ENCODE results near the gene ZBED5.

Gene ZBED5

DNA sequence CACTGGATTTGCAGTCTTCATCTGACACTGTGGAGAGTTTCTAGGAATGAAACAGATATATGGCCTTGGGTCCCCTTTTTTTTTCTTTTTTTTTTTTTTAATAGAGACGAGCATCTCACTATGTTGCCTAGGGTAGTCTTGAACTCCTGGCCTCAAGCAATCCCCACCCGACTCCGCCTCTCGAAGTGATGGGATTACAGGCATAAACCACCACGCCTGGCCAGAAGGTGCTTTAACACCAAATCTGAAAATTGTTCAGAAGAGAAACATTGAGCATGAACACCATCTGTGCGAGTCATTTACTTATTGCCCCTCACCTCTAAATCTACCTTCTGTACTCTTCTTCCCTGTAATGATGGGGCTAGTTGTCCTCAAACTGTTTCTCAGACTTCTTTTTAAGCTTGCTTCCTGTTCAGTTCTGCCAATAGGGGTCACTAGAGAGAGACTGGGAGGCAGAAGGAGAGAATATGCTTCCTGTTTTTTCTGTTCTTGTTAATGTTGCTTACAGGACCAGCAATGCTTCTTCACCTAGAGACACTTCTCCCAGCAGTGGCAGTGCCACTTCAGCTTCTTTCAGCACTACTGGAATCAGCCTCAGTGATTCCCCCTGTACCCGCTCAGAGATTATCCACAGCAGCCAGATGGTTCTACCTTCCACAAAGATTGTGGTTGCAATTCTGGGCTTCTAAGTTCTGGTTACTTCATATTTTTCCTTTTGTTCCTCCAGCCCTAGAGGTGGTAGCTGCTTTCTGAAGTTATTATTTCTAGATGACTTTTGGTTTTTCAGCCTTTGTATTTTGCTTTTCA is 20.8 kb upstream of the ZBED5 start:
- FAIRE-seq (no peak), DNase-seq (ENCODE audit: low spot score) (peak; percentile 45)

DNA sequence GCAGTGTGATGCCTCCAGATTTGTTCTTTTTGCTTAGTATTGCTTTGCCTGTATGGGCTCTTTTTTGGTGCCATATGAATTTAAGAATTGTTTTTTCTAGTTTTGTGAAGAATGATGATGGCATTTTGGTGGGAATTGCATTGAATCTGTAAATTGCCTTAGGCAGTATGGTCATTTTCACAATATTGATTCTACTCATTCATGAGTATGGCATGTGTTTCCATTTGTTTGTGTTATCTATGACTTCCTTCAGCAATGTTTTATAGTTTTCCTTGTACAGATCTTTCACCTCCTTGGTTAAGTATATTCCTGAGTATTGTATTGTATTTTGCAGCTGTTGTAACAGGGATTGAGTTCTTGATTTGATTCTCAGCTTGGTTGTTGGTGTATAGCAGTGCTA is 18.3 kb upstream of the ZBED5 start:
- FAIRE-seq (no peak), DNase-seq (ENCODE audit: low spot score) (no peak)

DNA sequence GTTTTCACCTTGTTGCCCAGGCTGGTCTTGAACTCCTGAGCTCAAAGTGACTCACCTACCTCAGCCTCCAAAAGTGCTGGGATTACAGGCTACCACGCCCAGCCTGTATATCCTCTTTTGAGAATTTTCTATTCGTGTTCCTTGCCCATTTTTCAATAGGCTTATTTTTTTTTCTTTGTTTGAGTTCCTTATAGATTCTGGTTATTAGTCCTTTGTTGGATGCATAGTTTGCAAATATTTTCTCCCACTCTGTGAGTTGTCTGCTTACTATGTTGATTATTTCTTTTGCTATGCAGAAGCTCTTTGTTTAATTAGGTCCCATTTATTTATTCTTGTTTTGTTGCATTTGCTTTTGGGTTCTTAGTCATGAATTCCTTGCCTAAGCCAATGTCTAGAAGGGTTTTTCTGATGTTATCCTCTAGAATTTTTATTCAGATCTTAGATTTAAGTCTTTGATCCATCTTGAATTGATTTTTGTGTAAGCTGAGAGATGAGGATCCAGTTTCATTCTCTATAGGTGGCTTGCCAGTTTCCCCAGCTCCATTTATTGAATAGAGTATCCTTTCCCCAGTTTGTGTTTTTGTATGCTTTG is 17.7 kb upstream of the ZBED5 start:
- no peak for FAIRE-seq
- no peak for DNase-seq (ENCODE audit: low spot score)

DNA sequence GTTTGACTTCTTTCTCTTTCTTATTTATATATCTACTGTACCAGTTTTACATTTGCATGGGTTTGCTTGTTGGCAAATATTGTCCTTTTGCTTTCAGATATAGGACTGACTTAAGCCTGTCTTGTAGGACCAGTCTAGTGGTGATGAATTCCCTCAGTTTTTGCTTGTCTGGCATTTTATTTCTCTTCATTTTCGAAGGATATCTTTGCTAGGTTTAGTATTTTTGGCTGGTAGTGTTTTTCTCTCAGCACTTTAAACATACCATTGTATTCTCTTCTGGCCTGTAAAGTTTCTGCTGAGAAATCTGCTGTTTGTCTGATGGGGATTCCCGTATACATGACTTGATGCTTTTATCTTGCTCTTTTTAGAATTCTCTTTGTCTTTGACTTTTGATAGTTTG is 14.2 kb upstream of the ZBED5 start:
- FAIRE-seq = no peak

GRCh38 chr11:10868352-10868751 is 10.5 kb upstream of the ZBED5 start:
- DNase-seq (ENCODE audit: low spot score) = no peak
- FAIRE-seq = no peak

More for the DNA sequence above, 14.2 kb upstream of the ZBED5 start:
- no peak for DNase-seq (ENCODE audit: low spot score)

DNA sequence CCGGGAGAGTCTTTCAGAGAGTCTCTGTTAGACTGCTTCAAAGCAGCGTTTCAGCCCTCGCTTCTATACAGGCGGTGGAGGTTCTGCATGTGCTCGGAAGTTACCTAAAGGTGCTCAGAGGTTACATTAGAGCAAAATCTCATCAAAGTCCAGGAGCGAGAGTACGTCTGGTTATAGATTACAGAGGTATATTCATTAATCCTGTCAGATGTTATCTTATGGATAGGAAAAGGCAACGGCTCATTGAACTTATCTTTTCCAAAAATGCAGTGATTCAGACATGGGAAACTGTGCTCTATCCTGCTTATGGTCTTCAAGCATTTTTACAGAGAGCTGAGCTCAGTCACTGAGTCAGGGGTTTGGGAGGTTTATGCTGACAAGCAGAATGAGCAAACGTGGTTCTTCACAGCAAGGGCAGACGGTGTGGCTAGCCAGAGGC is 9.1 kb upstream of the ZBED5 start:
- no peak for FAIRE-seq
- DNase-seq (ENCODE audit: low spot score) = no peak

DNA sequence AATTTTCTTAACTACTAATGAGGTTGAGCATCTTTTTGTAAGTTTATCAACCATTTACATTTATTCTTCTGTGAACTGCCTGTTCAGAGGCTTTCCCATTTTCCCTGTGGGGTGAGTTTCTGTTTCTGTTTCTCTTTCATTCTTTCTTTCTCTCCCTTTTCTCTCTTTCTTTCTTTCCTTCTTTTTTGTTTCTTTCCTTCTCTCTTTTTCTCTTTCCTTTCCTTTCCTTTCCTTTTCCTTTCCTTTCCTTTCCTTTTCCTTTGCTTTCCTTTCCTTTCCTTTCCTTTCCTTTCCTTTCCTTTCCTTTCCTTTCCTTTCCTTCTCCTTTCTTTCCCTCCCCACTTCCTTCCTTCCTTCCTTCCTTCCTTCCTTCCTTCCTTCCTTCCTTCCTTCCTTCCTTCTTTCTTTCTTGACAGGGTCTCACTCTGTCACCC is 8.0 kb upstream of the ZBED5 start:
- FAIRE-seq = no peak
- no peak for DNase-seq (ENCODE audit: low spot score)

GRCh38 chr11:10864688-10865087 is 6.8 kb upstream of the ZBED5 start:
- FAIRE-seq (no peak), DNase-seq (ENCODE audit: low spot score) (no peak)

GRCh38 chr11:10862446-10862845 is 4.6 kb upstream of the ZBED5 start:
- DNase-seq (ENCODE audit: low spot score) (no peak), FAIRE-seq (no peak)

GRCh38 chr11:10861799-10862198 is 3.9 kb upstream of the ZBED5 start:
- FAIRE-seq = no peak
- no peak for DNase-seq (ENCODE audit: low spot score)

DNA sequence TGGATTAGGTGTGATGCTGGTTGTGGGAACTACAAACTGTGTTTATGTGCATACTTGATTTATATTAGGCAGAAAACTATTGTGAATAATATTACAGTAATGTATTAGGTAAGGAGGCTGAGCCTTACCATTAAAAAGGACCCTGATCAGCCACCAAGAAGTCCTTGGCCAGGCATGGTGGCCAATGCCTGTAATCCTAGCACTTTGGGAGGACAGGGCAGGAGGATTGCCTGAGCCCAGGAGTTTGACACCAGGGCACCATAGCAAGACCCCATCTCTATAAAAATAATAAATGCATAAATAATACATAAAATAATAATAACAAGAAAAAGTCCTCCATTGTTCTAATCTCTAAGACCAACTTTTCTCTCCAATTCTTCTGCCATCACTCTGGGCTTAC is 3.2 kb upstream of the ZBED5 start:
- no peak for FAIRE-seq
- DNase-seq (ENCODE audit: low spot score) = no peak

- peak; percentile 40 for DNase-seq (ENCODE audit: low spot score)
- no peak for FAIRE-seq
Observed at GRCh38 chr11:10858439-10859325, 829 bp upstream of the ZBED5 start.

- FAIRE-seq = no peak
- DNase-seq (ENCODE audit: low spot score) = no peak
Observed at GRCh38 chr11:10857459-10857708, 469 bp downstream of the ZBED5 start.

- FAIRE-seq = no peak
- DNase-seq (ENCODE audit: low spot score) = peak; percentile 28
Observed at GRCh38 chr11:10856689-10857458, 979 bp downstream of the ZBED5 start.

- FAIRE-seq = no peak
- no peak for DNase-seq (ENCODE audit: low spot score)
Observed at GRCh38 chr11:10855295-10855694, 2.6 kb downstream of the ZBED5 start.

- FAIRE-seq = no peak
- no peak for DNase-seq (ENCODE audit: low spot score)
Observed at GRCh38 chr11:10847960-10848860, 9.6 kb downstream of the ZBED5 start.

DNA sequence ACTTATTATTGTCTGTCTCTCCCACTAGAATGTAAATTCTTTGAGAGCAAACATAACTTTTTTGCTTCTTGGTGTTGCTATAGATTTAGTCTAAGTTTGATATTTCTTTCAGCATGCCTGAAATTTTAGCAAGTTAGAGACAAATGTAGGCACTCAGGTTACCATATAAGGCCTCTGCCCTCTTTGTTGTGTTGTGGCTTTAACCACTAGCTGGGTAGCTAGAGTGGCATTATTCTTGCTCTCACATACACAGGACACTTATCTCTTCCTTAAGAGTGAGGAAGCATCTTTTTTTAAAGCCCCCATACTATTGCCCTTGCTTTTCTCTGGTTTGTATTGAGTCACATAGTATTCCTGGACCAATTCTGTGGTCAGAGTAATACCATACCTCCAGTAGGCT is 11.2 kb downstream of the ZBED5 start:
- DNase-seq (ENCODE audit: low spot score) (no peak), FAIRE-seq (no peak)

DNA sequence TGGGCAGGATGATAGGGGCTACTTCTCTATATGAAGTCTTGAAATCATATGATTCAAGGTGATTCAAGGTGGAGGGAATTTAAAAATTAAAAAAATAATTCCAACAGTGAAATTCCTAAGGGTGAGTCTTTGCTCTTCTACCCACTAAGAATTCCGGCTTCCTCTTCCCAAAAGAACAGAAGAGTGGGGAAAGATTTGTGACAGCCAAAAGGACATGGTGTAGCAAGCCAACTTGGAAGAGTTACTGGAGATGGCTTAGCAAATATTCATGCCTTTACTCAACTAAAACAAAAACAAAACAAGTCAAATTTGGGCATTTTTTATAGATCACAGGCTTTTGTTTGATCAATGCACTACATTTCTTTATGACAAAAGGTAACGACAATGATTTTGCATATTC is 12.3 kb downstream of the ZBED5 start:
- FAIRE-seq (no peak), DNase-seq (ENCODE audit: low spot score) (no peak)

- no peak for FAIRE-seq
- no peak for DNase-seq (ENCODE audit: low spot score)
Observed at GRCh38 chr11:10844796-10845195, 13.1 kb downstream of the ZBED5 start.

- no peak for FAIRE-seq
Observed at GRCh38 chr11:10844356-10844755, 13.5 kb downstream of the ZBED5 start.

GRCh38 chr11:10838881-10839280 is 19.0 kb downstream of the ZBED5 start:
- no peak for FAIRE-seq

More at GRCh38 chr11:10844356-10844755, 13.5 kb downstream of the ZBED5 start:
- DNase-seq (ENCODE audit: low spot score) = no peak

More at GRCh38 chr11:10838881-10839280, 19.0 kb downstream of the ZBED5 start:
- DNase-seq (ENCODE audit: low spot score) = no peak

Data from urothelium cell line (cell line).